Measurements from ENCODE around the gene TRIM46.
A peak's percentile ranks its signal among the peaks of the same experiment; 100 is the strongest.

TRIM46 gene

DNA sequence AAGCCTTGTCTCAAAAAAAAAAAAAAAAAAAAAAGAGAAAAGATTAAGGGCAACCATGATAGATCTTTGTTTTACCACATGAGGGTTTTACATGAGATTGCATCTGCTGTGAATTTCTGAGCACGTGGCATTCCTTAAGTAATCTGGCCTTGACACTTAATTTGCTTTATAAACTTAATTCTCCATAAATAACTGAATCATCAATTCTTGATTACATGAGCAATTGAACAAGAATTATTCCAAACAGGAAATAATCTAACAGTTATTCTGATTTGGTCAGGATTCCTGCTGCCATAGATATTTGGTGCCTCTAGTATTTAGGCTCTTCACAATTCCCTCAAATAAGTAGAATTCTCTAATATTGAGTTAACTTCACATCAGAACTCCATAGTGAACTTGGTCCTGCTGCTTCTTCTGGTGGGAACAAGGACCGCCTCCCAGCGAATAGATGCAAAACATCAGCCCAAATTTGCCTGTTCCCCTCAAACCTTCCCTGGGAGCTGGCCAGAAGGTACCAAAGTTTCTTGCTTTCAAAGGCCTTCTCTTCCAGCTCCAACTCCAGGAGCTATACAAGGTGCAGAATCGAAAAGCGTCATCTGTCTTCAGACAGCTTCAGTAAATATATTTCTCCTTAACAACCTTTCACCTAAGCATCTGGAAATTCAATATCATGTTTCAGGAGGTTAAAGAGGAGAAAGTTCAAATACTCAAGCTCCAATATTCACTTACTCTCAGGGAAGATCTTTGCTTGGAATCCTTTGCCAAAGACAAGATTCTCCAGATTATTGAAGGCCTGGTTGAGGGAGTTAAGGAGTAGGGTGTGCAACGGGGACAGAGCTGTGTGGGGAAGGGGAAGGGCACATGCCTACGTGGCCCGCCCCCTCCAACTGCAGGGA lies 1.6 kb upstream of the TRIM46 start:
- DNase-seq (ENCODE audit: low read depth in 4 of 4, low spot score in 1 of 4) = no peak

DNA sequence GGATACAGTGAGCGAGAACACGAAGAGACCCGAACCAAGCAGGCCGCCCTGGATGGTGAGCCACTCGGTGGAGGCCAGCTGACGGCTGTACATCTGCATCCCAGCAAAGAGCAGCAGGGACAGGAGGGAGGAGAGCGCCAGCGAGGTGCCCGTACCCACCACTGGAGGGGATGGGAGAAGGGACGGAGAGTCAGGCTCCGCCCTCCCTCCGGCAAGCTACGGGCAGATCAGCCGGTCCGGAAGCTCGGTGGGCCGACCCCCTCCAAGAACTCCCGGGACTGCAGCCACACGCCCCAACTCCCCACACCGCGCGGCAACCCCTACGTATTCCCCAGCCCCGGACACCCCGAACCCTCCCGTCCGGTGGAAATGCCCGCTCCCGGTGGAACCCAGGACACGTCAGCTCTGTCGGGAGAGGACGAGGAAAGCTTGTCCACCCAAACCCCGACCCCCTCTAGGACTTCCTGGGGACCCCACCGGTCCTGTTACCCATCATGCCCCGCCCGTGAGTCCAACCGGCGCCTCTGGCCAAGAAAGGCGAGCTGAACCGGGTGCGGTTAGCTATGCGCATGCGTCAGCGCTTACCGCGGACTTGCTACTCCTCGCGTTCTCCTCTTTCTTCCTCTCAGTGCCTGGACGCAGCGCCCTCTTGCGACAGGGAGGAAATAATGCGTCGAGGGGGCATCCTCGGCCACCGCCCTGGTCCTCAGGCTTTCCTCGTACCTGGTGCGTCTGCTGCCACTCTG lies 744 bp upstream of the TRIM46 start, which contains the start of gene KRTCAP2:
TSS of gene KRTCAP2 (minus strand) at position 573 of the 746 bp plus-strand sequence. CDS start at position 493, 80 bp downstream.
- peak; percentile 84 to 93 (median 88) for DNase-seq (ENCODE audit: low read depth in 4 of 4, low spot score in 1 of 4)

DNA sequence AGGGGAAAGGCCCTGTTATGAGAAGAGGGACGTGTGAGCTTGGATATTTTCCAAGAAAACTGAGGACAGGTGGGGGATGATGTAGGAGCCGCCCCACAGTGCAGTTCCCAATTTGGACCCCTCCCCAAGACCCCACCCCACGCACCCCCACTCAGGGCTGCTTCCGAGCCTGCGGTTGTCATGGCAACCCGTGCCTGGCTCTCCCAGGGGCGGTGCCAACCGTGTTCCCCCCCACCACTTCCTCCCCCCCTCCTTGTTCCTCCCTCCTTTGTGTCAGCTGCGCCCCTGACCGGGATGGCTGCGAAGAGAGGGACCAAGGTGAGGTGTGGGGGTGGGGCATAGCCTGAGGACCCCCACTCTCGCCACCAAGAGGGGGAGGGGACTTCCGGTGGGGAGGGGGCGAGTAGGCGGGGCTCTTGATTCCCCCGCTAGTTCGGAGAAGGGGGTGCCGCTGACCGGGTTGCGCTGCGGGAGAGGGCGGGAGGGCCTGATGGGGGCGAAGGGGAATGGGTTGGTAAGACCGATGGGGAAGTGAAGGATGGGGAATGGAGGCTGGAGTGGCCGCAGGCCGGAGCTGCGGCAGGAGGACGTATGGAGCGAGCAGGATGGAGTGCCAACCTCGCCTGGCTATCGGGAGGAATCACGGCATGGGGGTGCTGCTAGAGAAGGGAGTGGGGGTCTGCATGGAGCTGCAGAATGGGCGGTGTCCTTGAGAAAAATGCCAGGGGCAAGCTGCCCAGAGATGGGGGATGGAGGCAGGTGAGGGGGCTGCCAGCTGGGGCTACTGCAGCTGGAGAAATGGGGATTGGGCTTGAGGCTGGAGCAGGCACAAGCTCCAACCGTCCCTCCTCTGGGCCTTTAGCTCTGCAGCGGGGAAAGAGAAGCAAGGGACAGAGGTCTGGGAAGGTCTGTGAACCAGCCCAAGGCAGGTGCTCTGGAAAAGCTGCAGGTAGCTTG lies 953 bp downstream of the TRIM46 start:
- peak in 1 of 4 experiments; percentile 45 for DNase-seq (ENCODE audit: low read depth in 4 of 4, low spot score in 1 of 4)

DNA sequence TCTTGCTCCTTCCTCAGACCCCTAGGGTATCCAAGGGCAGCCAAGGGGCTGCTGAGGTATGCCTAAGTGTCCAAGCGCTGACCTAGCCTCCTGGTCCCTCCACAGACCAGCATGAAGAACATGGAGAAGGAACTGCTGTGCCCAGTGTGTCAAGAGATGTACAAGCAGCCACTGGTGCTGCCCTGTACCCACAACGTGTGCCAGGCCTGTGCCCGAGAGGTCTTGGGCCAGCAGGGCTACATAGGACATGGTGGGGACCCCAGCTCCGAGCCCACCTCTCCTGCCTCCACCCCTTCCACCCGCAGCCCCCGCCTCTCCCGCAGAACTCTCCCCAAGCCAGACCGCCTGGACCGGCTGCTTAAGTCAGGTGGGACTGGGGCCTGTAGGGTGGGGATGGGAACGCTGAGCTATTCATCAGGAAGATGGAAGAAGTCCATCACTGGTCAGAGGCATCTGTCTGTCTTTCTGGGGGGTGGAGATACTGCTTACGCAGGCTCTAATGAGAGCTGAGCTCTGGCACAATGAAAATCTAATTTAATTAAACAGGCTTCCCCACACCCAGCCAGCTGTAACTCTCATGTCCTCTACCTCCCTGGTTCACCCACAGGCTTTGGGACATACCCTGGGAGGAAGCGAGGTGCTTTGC lies 1.8 kb downstream of the TRIM46 start:
- DNase-seq (ENCODE audit: low read depth in 4 of 4, low spot score in 1 of 4) = no peak

DNA sequence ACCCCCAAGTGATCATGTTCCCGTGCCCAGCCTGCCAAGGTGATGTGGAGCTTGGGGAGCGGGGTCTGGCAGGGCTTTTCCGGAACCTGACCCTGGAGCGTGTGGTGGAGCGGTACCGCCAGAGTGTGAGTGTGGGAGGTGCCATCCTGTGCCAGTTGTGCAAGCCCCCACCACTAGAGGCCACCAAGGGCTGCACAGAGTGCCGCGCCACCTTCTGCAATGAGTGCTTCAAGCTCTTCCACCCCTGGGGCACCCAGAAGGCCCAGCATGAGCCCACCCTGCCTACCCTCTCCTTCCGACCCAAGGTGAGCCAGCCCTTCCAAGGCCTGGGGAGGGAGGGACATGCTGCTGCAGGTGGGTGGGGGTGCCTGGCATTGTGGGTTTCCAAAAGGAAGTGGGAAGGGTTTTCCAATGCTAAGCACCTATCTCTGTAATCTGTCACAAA lies 2.3 kb downstream of the TRIM46 start:
- DNase-seq (ENCODE audit: low read depth in 4 of 4, low spot score in 1 of 4) = no peak

DNA sequence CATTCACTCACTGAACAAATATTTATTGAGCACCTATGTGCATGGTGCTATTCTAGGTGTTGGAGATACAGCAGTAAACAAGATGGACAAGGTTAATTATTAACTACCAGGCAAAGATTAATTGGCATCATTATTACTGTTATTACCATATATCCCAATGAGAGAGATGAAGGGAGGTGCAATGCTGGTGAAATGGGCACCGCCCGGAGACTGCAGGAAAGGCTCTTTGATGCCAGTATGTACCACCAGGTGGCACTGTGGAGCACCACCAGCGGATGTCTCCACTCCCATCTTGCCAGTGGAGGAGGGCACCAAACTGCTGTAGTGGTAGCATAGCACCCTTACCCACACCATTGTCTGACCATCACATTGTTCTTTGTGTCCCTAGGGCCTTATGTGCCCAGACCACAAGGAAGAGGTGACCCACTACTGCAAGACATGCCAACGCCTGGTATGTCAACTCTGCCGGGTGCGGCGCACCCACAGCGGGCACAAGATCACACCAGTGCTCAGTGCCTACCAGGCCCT lies 3.0 kb downstream of the TRIM46 start:
- DNase-seq (ENCODE audit: low read depth in 4 of 4, low spot score in 1 of 4) = peak; percentile 76 to 87 (median 80)

DNA sequence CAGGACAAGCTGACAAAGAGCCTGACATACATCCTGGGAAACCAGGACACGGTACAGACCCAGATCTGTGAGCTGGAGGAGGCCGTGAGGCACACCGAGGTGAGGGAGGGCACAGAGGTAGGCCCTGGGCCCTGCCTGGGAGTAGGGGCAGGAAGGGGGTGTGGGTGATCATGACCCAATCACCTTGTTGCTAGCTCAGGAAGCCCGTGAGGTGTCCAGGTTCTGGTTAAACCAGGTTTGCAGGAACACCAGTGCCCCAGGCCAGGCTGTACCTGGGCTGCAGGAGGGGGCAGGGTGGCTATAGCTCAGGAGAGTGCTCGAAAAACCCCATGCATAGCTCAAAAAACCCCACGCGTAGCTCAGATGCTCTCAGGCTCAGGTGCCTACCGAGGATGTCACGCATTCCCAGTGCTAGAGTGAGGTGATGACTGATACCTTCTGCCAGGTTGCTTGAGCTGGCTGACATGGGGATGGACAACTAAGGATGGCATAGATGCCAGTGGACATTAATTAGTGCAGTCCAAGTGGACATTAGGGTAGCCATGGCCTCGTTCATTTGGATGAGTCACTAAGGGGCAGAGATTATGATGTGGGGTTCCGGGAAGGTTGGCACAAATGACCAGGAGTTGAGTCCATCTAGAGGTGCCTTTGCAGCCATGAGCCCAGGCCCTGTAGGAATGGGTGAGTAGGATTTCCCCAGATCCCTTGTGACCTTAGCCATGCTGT lies 3.7 kb downstream of the TRIM46 start:
- DNase-seq (ENCODE audit: low read depth in 4 of 4, low spot score in 1 of 4) = no peak

DNA sequence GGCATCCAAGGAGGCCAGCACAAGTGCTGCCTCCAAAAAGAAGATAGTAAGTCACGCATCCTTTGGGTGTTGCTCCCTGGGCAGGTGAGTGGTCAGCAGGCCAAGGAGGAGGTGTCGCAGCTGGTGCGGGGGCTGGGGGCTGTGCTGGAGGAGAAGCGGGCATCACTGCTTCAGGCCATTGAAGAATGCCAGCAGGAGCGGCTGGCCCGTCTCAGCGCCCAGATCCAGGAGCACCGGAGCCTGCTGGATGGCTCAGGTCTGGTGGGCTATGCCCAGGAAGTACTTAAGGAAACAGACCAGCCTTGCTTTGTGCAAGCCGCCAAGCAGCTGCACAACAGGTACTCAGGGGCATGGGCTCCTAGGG lies 4.3 kb downstream of the TRIM46 start:
- DNase-seq (ENCODE audit: low read depth in 4 of 4, low spot score in 1 of 4) = no peak

DNA sequence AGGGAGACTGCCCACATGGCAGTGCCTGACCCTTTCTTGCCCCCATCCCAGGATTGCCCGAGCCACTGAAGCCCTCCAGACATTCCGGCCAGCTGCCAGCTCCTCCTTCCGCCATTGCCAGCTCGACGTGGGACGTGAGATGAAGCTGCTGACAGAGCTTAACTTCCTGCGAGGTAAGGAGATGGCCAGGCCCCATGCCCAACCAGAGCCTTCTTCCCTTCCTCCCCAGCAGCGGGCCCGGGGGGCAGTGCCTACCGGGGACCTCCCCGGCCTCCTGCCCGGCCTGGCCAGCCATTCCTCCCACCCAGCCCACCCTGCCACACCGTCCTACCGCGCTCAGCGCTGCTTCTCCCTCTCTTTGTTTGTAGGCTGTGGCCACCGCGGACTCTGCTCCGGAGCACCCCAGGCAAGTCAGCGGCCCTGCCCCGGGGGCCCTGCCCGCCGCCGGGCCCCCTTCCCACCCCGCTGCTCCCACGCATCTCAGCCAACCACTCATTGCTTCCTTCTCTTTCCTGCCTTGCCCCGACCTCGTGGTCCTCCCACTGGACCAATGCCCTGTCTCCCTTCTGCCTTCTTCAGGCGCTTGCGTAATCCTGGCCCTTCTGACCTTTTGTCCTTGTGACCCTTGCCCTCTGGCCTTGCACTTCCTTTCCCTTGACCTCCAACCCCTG lies 4.9 kb downstream of the TRIM46 start:
- no peak for DNase-seq (ENCODE audit: low read depth in 4 of 4, low spot score in 1 of 4)

DNA sequence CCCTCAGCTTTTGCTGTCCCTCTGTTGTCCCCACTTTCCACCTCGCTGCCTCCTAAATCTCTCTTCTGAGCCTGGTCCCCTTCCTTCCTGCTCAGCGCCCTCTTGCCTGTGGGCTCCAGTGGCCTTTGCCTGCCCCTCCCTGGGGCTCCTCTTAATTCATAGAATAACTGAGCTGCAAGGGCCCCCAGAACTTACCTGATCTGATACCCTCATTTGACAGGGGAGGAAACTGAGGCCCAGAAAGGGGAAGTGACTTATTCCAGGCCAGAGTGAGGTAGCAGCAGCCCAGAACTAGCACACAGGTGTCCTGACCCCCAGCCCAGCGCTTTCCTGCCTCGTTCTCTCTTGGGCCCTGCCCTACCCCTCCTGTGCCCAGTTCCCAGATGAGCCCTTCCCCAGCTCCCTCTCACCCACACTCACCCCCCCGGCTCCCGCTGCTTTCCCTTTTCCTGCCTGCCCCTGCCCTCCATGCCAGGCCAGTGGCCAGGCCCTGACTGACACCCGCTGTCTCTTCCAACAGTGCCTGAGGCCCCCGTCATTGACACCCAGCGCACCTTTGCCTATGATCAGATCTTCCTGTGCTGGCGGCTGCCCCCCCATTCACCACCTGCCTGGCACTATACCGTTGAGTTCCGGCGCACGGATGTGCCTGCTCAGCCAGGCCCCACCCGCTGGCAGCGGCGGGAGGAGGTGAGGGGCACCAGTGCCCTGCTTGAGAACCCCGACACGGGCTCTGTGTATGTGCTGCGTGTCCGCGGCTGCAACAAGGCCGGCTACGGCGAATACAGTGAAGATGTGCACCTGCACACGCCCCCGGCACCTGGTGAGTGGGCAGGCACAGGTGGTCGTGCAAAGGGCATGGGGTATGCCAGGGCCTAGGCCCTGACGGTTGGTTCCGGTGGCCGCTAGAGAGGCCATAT lies 5.7 kb downstream of the TRIM46 start:
- no peak for DNase-seq (ENCODE audit: low read depth in 4 of 4, low spot score in 1 of 4)

DNA sequence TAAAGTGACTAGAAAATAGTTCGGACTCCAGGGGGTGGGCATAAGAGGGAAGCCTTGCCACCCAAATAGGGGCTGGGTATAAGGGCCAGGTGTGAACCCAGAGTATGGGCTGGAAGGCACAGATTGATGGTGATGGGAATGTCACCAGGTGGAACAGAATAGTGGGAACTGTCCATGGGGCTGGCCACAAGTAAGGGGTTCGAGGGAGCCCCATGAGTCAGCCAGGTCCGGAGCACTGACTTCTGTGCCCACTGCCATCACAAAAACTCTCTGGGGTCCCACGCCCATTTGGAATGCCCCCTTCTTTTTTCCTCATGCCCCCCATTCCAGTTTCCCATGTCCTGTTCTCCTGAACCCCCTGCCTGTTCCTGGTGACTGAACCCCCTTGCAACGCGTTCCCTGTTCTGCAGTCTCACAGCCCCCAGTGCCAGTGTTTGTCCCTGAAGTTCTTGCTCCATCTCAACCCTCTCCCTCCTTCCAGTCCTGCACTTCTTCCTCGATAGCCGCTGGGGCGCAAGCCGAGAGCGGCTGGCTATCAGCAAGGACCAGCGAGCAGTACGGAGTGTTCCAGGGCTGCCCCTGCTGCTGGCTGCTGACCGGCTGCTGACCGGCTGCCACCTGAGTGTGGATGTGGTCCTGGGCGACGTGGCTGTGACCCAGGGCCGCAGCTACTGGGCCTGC lies 7.9 kb downstream of the TRIM46 start:
- no peak for DNase-seq (ENCODE audit: low read depth in 4 of 4, low spot score in 1 of 4)

DNA sequence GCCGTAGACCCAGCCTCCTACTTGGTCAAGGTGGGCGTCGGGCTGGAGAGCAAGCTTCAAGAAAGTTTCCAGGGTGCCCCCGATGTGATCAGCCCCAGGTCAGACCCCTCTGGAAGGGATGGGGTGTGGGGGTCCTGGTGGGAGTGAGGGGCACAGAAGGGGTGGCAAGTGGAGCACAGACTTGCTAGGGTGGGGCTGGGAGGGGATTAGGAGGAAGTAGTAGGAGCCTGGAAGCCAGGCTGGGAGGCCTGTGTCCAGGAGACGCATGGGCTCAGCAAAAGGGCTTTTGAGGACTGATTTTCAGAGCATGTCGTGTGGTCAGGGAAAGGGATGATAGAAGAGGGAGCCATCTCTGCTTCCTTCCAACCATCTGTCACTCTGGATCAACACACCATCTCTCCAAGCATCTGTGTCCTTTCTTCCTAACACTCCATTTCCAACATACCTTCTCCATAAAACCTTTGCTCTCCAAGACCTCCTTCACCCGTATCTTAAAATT lies 8.5 kb downstream of the TRIM46 start:
- DNase-seq (ENCODE audit: low read depth in 4 of 4, low spot score in 1 of 4) = no peak

DNA sequence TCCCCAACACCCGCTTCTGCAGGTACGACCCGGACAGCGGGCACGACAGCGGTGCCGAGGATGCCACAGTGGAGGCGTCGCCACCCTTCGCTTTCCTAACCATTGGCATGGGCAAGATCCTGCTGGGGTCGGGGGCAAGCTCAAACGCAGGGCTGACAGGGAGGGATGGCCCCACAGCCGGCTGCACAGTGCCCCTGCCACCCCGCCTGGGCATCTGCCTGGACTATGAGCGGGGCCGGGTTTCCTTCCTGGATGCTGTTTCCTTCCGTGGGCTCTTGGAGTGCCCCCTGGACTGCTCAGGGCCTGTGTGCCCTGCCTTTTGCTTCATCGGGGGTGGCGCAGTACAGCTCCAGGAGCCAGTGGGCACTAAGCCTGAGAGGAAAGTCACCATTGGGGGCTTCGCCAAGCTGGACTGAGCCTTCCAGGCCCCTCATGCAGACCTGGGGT lies 10.1 kb downstream of the TRIM46 start:
- no peak for DNase-seq (ENCODE audit: low read depth in 4 of 4, low spot score in 1 of 4)

DNA sequence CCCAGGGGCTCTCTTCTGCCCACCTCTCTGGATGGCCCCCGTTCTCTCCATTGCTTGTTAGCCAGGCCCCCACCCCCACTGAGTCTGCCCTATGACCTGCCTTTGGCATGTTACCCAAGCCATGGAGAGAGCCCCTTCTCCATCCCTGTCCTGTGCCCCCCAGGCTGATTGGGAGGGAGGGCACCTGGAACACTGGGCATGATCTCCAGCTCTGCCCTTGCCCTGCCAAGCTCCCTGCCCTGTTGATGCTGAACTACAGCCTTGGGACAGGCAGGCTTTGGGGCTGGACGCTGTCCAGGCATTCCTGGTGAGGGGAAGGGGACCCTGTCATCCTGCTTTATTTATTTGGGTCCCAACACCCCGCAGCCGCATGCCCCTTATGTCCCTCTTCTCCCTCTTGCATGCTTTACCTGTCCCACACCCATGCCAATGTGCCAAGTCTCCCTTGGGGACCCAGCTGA lies 10.7 kb downstream of the TRIM46 start:
- no peak for DNase-seq (ENCODE audit: low read depth in 4 of 4, low spot score in 1 of 4)

DNA sequence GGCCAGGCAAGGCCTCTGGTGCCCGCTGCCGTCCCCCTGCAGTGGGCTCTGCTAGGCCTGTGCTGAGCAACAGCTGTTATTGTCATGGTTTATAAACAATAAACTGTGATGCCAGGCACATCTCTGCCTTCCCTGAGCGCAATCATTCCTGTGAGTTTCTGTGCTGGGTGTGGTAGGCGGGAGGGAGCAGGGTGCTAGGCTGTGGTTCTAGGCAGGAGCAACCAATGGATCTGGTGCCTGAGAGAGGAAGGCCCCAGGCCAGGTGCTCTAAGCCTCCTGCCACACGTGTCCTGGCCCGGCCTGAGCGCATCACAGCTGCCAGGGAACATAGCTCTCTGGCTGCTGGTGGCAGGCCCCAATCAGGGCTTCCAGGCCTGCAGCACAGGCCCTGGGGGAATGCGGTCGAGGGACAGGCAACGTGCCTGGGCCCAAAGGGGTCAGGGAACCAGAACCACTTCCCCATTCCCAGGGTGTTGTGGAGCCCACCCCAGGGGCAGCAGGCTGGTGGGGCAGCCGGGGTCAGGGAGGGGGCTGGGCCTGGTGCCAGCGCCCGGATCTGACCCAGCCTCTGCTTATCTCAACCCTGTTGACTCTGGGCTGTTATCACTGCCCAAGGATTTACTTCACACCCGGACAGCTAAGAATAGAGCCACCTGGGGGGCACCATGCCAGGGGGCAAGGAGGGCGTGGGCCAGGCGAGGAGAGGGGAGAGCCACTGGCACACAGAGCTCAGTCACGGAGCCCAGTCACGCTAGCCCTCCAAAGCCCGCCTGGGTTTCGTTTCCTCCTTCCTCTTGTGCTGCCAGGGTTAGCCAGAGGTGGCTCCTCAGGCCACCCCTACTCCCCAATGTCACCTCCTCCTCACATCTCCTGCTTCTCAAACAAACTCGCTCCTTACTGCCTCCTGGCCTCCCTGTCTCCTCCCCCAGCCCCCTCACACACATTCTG lies 11.5 kb downstream of the TRIM46 start:
- DNase-seq (ENCODE audit: low read depth in 4 of 4, low spot score in 1 of 4) = no peak

DNA sequence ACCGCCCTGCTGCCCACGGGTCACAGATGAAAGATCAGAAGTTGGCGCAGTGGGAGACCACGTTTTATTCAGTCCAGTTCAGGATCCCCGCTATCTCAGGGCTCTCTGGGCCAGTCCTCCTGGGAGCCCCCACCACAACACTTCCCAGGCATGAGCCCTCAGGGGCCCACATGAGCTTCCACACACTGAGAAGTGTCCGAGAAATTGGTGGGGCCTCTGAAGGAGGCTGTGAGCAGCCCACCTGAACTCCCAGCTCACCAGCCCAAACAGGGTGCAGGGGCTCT lies 12.1 kb downstream of the TRIM46 start:
- DNase-seq (ENCODE audit: low read depth in 4 of 4, low spot score in 1 of 4) = no peak

Data from stimulated activated CD4-positive, alpha-beta T cell treated with anti-CD3 and anti-CD28 coated beads, Interleukin-1b, Interleukin-23, amount 100 ng/mL, for 24 hours (primary cell).